ENCODE measurements around the gene CTDSP2. TPM values are rescaled to one million over a fixed set of nuclear protein-coding genes. Genes with fewer than 3 reads are reported as not detected.

The CTDSP2 gene
- polyA plus RNA-seq, 1 of the 3 experiments (the other 2 are of a cell fraction), result 119 TPM

DNA sequence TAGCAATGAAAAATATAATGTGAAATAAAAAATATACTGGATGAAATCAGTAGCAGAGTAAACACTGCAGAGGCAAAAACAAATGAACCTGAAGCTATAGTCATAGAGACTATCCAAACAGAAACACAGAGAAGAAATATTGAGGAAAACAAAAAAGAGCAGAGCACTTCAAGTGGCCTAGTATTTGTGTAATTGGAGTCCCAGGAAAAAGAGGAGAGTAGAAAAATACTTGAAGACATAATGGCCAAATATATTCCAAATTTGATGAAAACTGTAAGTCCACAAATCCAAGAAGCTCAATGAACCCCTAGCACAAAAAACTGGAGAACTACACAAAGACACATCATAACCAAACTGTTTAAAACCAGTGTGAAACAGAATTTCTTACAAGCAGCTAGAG is 37.2 kb upstream of the CTDSP2 start:
- H3K9me3 ChIP-seq, result 0 out of 2 replicates have a peak, but pooled peaks cover 4% of the 10 kb centered on the region
- no peaks in the 10 kb centered on the region for H4K20me1 ChIP-seq (ENCODE audit: insufficient read depth)
- CTCF ChIA-PET, result interaction anchor here (0.9 to 1.9 kb wide), 4 partner anchors 13 to 47 kb away, joined by 3 to 7 read pairs (median 4); no protein-coding TSS in a partner anchor
- H3K36me3 ChIP-seq (replicated peaks in 1 of 2; ENCODE audit: control insufficient read depth in 1 of 2, insufficient read depth in 2 of 2, low read length in 1 of 2), result no peaks in the 10 kb centered on the region
- no peaks in the 10 kb centered on the region for H3K27me3 ChIP-seq (ENCODE audit: insufficient read depth)
- H3K4me1 ChIP-seq (ENCODE audit: control insufficient read depth in 1 of 2, insufficient read depth in 2 of 2, low read depth in 1 of 2, low read length in 1 of 2), result peaks cover 19% of the 10 kb centered on the region in 2 experiments
- H2AFZ ChIP-seq (ENCODE audit: low read depth), result no peak overlapping the region
- no peak for DNase-seq
- H3K9me2 ChIP-seq, result no peaks in the 10 kb centered on the region
- no peaks in the 10 kb centered on the region for H3K79me2 ChIP-seq (ENCODE audit: insufficient read depth)
- H3K4me2 ChIP-seq, result no peak overlapping the region
- no peak overlapping the region for H3K9ac ChIP-seq
- H3K4me3 ChIP-seq (ENCODE audit: low read depth in 2 of 2, low read length in 1 of 2), result no peak overlapping the region
- H3K27ac ChIP-seq (ENCODE audit: low read depth in 2 of 2, low read length in 1 of 2), result no peak overlapping the region
- TF ChIP-seq, protein P1, sequence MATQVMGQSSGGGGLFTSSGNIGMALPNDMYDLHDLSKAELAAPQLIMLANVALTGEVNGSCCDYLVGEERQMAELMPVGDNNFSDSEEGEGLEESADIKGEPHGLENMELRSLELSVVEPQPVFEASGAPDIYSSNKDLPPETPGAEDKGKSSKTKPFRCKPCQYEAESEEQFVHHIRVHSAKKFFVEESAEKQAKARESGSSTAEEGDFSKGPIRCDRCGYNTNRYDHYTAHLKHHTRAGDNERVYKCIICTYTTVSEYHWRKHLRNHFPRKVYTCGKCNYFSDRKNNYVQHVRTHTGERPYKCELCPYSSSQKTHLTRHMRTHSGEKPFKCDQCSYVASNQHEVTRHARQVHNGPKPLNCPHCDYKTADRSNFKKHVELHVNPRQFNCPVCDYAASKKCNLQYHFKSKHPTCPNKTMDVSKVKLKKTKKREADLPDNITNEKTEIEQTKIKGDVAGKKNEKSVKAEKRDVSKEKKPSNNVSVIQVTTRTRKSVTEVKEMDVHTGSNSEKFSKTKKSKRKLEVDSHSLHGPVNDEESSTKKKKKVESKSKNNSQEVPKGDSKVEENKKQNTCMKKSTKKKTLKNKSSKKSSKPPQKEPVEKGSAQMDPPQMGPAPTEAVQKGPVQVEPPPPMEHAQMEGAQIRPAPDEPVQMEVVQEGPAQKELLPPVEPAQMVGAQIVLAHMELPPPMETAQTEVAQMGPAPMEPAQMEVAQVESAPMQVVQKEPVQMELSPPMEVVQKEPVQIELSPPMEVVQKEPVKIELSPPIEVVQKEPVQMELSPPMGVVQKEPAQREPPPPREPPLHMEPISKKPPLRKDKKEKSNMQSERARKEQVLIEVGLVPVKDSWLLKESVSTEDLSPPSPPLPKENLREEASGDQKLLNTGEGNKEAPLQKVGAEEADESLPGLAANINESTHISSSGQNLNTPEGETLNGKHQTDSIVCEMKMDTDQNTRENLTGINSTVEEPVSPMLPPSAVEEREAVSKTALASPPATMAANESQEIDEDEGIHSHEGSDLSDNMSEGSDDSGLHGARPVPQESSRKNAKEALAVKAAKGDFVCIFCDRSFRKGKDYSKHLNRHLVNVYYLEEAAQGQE (IDR thresholded peaks at IDR 0.05; ENCODE audit: low read depth, low read length), result no peak
- TF ChIP-seq FOXJ3 (CRISPR knock-in tag; IDR thresholded peaks at IDR 0.05) (no peak), YY1 (IDR thresholded peaks at IDR 0.05; ENCODE audit: low read depth) (no peak), EZH2phosphoT487 (IDR thresholded peaks at IDR 0.05; ENCODE audit: borderline replicate concordance, low read depth) (no peak), TEAD4 (IDR thresholded peaks at IDR 0.05; ENCODE audit: borderline replicate concordance, insufficient read depth) (no peak), JUND (IDR thresholded peaks at IDR 0.05) (no peak), SMC3 (IDR thresholded peaks at IDR 0.05; ENCODE audit: low read depth, low read length) (no peak), RCOR1 (IDR thresholded peaks at IDR 0.05; ENCODE audit: low read length) (no peak)
- TF ChIP-seq, protein P2, sequence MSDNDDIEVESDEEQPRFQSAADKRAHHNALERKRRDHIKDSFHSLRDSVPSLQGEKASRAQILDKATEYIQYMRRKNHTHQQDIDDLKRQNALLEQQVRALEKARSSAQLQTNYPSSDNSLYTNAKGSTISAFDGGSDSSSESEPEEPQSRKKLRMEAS (IDR thresholded peaks at IDR 0.05; ENCODE audit: low read depth), result no peak
- TF ChIP-seq, protein P3, sequence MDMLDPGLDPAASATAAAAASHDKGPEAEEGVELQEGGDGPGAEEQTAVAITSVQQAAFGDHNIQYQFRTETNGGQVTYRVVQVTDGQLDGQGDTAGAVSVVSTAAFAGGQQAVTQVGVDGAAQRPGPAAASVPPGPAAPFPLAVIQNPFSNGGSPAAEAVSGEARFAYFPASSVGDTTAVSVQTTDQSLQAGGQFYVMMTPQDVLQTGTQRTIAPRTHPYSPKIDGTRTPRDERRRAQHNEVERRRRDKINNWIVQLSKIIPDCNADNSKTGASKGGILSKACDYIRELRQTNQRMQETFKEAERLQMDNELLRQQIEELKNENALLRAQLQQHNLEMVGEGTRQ (IDR thresholded peaks at IDR 0.05; ENCODE audit: borderline replicate concordance, low read depth, low read length), result no peak
- TF ChIP-seq, protein P4, sequence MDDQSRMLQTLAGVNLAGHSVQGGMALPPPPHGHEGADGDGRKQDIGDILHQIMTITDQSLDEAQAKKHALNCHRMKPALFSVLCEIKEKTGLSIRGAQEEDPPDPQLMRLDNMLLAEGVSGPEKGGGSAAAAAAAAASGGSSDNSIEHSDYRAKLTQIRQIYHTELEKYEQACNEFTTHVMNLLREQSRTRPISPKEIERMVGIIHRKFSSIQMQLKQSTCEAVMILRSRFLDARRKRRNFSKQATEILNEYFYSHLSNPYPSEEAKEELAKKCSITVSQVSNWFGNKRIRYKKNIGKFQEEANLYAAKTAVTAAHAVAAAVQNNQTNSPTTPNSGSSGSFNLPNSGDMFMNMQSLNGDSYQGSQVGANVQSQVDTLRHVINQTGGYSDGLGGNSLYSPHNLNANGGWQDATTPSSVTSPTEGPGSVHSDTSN (IDR thresholded peaks at IDR 0.05), result no peak
- H3F3A ChIP-seq (replicated peaks; ENCODE audit: insufficient read depth), result peaks cover 23% of the 10 kb centered on the region
- POLR2A ChIA-PET, result no interaction called here

DNA sequence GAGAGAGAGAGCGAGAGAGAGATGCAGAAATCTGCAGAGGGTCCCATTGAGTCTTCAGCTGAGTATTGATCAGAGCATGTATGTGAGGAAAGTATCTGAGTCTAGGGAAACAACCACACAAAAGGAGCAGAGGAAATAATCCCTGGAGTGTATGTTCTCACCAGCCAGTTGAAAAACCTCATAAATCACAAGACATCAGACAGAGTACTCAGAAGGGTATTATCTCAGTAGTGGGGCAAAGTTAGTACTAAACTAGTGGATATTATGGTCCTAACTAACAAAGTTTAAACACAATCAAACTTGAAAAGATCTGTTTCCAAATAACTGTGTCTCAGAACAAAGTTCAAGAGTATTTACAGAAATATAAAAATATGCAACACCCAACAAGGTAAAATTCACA is 36.5 kb upstream of the CTDSP2 start:
- ChIA-PET CTCF (interaction anchor here (1.1 to 1.9 kb wide), 4 partner anchors 13 to 54 kb away, joined by 3 to 7 read pairs (median 4); no protein-coding TSS in a partner anchor), POLR2A (no interaction called here)
- Histone ChIP-seq H3K9ac (no peak overlapping the region), H3K36me3 (replicated peaks in 1 of 2; ENCODE audit: control insufficient read depth in 1 of 2, insufficient read depth in 2 of 2, low read length in 1 of 2) (no peaks in the 10 kb centered on the region), H3F3A (replicated peaks; ENCODE audit: insufficient read depth) (peaks cover 18% of the 10 kb centered on the region), H3K4me3 (ENCODE audit: low read depth in 2 of 2, low read length in 1 of 2) (no peak overlapping the region), H3K4me1 (ENCODE audit: control insufficient read depth in 1 of 2, insufficient read depth in 2 of 2, low read depth in 1 of 2, low read length in 1 of 2) (peaks cover 13 to 14% of the 10 kb centered on the region in 2 experiments), H2AFZ (ENCODE audit: low read depth) (no peak overlapping the region), H3K4me2 (no peak overlapping the region), H3K79me2 (ENCODE audit: insufficient read depth) (no peaks in the 10 kb centered on the region), H3K27ac (ENCODE audit: low read depth in 2 of 2, low read length in 1 of 2) (no peak overlapping the region), H3K27me3 (ENCODE audit: insufficient read depth) (no peaks in the 10 kb centered on the region), H3K9me2 (no peaks in the 10 kb centered on the region), H3K9me3 (0 out of 2 replicates have a peak, but pooled peaks cover 4% of the 10 kb centered on the region), H4K20me1 (ENCODE audit: insufficient read depth) (no peaks in the 10 kb centered on the region)
- TF ChIP-seq YY1 (IDR thresholded peaks at IDR 0.05; ENCODE audit: low read depth) (no peak), RXRA (IDR thresholded peaks at IDR 0.05; ENCODE audit: borderline replicate concordance, low read depth) (no peak), EZH2phosphoT487 (IDR thresholded peaks at IDR 0.05; ENCODE audit: borderline replicate concordance, low read depth) (no peak), FOXM1 (IDR thresholded peaks at IDR 0.05; ENCODE audit: low read depth) (no peak), TCF12 (IDR thresholded peaks at IDR 0.05) (no peak), RAD21 (IDR thresholded peaks at IDR 0.05; ENCODE audit: low read length) (no peak), GABPA (IDR thresholded peaks at IDR 0.05; ENCODE audit: low read depth) (no peak), MXI1 (IDR thresholded peaks at IDR 0.05; ENCODE audit: low read depth, low read length) (no peak)
- TF ChIP-seq, protein P4 (IDR thresholded peaks at IDR 0.05), result no peak
- TF ChIP-seq, protein P5, sequence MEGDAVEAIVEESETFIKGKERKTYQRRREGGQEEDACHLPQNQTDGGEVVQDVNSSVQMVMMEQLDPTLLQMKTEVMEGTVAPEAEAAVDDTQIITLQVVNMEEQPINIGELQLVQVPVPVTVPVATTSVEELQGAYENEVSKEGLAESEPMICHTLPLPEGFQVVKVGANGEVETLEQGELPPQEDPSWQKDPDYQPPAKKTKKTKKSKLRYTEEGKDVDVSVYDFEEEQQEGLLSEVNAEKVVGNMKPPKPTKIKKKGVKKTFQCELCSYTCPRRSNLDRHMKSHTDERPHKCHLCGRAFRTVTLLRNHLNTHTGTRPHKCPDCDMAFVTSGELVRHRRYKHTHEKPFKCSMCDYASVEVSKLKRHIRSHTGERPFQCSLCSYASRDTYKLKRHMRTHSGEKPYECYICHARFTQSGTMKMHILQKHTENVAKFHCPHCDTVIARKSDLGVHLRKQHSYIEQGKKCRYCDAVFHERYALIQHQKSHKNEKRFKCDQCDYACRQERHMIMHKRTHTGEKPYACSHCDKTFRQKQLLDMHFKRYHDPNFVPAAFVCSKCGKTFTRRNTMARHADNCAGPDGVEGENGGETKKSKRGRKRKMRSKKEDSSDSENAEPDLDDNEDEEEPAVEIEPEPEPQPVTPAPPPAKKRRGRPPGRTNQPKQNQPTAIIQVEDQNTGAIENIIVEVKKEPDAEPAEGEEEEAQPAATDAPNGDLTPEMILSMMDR (IDR thresholded peaks at IDR 0.05), result no peak
- DNase-seq, result no peak
- 73% methylated on average over 1 of the region's 1 CpG for WGBS (ENCODE audit: low lambda C conversion rate)
